Measurements from ENCODE around the gene KCNJ6.
A peak's percentile ranks its signal among the peaks of the same experiment; 100 is the strongest.
"Not testable (repeated sequence)": the region's sequence is repeated elsewhere in the genome, so short reads cannot be mapped to it uniquely, and the experiment has no call there.

The KCNJ6 gene

GRCh38 chr21:37766129-37766528, 150.1 kb downstream of the KCNJ6 start:
- DNase-seq: no peak

DNA sequence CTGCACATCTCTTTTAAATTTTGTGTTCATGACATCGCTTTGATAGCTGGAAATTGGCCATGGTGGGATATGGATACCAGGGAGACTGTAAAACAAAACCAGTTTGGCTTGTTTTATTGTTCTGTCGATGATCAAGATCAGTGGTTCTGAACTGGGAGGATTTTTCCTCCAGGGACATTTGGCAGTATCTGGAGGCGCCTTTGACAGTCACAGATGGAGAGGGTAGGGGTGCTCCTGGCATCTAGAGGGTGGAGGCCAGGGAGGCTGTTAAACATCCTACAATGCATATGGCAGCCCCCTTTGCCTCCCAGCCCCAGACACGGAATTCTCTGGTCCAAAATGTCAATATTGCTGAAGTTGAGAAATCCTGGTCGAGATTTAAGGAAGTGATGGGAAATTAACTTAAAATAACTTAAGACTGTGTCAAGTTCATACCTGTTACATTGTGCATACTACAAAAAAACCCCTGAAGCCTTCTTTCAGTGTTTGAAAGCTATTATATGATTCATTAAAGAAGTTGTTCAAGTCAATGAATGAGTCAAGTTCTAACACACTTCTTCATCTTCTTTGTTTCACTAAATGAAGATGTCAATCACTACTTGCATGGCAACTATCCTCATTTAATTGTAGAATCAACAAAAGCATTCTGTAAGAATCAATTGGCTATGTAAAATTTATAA, 150.9 kb downstream of the KCNJ6 start:
- DNase-seq: no peak

DNA sequence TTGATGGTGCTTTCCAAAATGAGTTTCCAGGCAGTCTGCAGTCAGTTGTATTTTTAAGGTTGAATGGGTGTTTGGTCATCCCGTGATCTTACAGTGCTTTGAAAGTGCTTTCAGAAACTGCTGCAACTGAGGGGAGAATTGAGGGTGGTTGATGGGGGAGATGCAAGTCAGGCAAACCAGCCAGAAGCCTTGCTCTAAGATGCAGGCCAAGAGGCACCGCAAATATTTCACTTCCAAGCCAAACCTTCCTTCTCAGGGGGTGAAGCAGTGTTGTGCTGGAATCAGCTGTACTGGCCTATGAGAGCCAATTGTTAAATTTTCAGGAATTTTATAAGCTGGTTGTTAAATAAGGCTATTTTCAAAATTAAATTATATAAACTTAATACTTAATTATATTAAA, 151.6 kb downstream of the KCNJ6 start:
- DNase-seq: no peak

DNA sequence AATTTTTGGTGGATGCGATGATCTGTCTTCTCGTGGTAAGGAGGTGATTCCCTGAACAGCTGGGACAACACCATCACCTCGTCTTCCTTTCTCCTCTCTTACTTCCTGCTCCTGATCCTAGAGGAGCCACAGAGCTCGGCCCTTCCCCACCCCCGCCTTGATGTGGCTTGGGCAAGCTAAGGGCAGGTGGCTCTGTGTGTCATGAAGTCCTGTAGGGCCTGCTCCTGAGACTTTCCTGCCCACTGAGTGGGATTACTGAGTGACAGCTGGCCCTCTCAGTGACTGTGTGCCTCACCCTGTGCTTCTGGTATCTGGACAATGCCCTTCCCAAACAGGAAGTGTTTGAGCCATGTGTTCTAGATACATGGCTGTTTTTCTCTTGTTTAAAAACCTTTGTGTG, 153.0 kb downstream of the KCNJ6 start:
- DNase-seq: no peak

DNA sequence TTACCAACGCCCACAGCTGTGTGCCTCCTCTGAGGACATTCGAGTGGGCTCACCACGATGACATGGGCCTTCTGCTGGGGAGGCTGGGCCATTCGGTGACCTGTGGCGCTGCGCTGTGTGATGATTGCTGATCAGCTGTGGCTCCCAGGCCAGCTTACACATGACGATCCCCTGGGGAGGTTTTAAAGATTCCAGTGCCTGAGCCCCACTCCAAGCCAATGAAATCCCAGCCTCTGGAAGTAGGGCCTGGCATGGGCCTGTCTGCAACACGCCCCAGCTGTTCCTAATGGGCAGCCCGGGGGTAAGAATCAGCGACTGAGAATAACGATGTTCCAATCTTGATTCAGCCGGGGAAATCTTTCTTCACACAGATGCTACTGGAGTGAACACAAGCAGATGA, 153.7 kb downstream of the KCNJ6 start:
- DNase-seq: no peak

DNA sequence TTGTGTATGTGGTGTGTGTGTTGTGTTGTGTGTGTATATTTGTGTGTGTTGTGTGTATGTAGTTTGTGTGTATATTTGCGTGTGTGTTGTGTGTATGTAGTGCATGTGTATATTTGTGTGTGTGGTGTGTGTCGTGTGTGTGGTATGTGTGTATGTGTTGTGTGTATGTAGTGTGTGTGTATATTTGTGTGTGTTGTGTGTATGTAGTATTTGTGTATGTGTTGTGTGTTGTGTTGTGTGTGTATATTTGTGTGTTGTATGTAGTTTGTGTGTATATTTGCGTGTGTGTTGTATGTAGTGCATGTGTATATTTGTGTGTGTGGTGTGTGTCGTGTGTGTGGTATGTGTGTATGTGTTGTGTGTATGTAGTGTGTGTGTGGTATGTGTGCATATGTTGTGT, 154.9 kb downstream of the KCNJ6 start:
- not testable (repeated sequence) for DNase-seq

- no peak for DNase-seq
These were observed 156.5 kb downstream of the KCNJ6 start for GRCh38 chr21:37759777-37760176.

- peak; percentile 48 to 71 (median 65) for DNase-seq
These were observed 157.3 kb downstream of the KCNJ6 start for GRCh38 chr21:37758982-37759381.

DNA sequence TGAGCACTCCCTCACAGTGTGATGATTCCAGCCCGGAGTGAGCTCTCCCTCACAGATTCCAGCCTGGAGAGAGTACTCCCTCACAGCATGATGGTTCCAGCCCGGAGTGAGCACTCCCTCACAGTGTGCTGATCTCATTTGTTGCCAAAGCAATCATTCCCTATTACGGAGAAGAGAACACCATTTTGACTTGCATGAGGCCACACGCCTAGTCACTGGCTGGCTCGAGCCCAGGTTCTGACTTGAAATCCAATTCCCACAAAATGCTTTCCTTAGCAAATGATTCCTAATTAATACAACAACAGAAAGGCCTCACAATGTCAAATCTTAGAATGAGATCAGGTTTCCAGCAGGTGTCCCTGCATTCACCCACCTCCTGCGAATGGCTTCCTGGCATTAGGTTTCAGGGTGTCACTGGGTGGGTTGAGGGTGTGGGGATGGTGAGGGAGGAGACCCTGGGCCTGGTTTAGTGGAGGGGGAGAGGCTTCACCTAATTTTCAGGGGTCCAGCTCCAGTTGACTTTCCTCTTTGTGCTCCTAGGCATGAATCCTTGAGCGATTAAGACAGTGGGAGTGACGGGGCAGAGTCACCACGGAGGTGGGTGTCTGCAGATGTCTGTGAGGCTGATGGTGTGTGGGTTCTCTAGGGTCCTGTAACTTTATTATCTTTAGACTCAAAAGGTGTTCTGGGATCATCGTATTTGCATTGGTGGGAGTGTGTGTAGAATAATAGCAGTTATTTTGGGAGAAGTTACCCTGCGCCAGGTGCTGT, 158.5 kb downstream of the KCNJ6 start:
- DNase-seq: no peak

- no peak for DNase-seq
These were observed 163.1 kb downstream of the KCNJ6 start for GRCh38 chr21:37753122-37753599.

- DNase-seq: no peak
These were observed 164.8 kb downstream of the KCNJ6 start for GRCh38 chr21:37751268-37751975.

DNA sequence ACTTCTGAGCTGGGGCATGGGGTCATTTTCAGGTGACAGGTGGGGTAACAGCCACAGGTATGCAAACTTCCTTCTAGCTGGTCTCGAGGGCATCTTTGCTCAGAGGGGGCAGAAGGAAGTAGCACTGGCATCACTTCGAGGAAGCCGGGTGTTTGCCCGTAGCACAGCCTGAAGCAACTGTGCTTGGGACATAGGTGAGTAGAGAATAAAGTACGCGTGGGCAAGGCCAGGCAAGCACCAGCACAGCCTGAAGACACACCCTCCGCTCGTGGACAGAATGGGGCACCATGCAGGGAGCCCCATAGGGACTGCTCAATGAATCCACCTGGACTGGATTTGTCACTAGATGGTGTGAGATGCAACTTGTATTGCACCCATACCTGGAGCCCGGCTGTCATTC, 167.1 kb downstream of the KCNJ6 start:
- DNase-seq: no peak

DNA sequence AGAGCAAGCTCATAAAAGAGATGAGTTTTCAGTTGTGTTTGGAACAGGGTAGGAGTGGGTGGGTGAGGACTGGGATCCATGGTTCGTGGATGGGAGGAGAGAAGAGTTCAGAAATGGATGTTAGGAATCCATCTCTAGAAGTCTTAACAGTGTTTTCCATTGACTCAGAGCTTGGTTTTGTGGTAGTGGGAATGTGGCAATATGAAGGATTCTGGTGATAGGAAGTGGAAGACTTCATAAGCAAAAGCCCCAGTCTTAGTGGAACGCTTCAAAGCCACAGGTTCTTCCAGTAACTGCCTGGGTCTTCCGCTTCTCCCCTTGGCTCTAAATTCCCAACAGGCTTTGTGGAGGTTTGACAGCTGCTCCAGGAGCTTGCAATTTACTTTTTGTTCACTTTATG, 167.9 kb downstream of the KCNJ6 start:
- no peak for DNase-seq

DNA sequence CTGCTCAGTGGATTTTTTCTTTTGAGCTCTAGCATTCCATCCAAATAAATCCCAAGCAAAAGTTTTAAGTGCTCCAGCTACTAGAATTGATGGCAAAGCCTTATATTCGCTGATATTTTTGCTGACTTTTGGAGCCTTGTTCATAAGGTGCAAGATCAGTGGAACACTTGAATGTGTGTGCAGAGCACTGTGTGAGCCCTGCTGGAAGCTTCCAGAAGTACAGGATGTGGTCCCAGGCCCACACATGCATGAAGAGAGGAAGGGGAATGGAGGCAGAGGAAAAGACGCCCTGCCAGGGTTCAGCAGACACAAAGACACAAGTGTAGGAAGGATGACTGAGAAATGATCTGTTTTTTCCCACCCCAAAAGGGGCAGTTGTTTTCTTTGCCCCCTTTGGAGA, 169.4 kb downstream of the KCNJ6 start:
- no peak for DNase-seq

DNA sequence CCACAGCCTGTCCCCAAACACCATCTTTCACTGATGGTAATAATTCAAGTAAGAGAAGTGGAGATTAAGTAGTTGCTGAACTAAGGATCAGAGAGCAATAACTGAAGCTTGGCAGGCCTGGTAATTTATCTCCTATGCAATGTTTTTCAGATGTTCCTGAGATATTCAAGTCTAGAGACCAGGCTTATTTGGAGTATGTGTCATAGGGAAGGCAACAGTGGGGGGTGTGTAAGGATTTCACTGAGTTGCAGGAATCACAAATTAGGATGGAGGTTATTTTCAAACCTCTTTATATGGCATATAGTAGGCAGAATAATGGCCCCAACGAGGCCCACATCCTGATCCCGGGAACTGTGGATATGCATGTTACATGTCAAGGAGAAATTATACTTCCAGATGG, 171.7 kb downstream of the KCNJ6 start:
- no peak for DNase-seq

DNA sequence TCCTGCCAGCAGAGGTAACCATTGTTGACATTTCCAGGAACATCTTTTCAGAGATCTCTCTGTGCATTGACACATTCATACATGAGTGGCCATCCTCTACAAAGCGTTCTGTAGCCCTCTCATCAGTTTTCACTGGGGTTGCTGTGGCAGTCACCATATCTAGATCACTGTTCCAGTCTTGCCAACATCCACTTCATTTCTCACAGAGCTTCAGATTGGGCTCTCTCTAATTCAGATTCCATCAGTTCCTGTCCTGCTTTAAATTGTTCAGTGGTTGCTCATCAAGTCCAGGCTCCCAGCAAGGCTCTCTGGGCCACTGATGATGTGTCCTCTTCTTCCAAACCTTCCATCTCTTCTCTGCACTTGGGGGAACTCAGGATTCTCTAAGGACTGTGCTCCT, 173.7 kb downstream of the KCNJ6 start:
- DNase-seq: no peak

- no peak for DNase-seq
These were observed 174.1 kb downstream of the KCNJ6 start for GRCh38 chr21:37742115-37742514.

DNA sequence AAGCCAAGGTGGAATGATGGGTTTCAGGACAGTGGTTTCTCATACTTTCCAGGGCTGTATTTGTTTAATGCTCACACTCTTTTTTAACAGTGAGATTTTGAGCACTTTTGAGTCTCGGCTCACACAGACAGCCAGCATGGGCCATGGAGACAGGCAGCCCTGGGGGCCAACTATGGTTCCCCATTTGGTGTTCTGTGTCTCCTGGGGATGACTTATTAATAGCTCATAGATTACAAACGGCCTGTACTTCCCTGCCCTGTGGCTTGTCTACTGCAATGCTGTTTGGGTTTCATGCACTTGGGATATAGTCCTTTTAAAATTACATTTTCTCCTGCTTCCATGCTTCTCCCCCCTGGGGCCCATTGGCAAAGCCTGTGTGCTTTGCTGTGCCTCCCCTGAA, 178.3 kb downstream of the KCNJ6 start:
- DNase-seq: no peak

- DNase-seq: no peak
These were observed 178.8 kb downstream of the KCNJ6 start for GRCh38 chr21:37737507-37737906.

- no peak for DNase-seq
These were observed 181.4 kb downstream of the KCNJ6 start for GRCh38 chr21:37734846-37735245.

- no peak for DNase-seq
These were observed 183.3 kb downstream of the KCNJ6 start for GRCh38 chr21:37732927-37733326.

DNA sequence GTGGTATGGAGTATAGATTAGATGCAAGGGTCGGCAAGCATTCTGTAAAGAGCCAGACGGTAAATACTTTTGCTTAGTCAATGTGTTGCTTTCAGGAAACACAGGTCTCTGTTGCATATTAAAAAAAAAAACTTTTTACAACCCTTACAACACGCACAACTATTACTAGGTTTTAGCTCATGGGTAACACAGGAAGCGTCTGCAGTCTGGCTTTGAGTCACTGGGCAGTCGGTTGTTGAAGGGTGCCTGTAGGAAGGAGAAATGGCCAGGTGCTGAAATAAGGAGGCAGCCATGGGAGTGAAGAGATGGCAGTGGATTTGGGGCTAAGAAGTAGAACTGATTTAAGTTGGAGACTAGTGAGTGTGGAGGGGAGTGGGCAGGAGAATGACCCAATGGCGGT, 192.1 kb downstream of the KCNJ6 start:
- DNase-seq: no peak

DNA sequence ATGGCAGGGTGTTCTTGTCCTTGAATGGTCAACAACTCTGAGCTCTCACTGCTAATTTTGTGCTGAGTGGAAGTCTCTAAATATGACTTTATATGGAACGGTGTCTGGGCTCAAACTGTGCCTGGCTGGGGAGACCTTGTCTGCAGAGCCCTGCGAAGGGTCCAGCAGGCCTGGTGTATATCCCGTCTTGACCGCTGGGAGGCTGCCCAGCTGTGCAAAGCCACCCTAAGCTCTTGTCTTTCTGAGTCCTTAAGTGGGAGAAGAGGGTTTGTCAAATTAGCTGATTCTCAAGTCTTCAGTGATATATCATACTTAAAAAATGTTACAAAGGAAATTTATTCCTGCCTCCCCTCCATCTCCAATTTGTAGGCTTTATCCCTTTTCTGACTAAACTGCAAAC, 198.7 kb downstream of the KCNJ6 start:
- no peak for DNase-seq

- DNase-seq: not testable (repeated sequence)
These were observed 203.7 kb downstream of the KCNJ6 start for GRCh38 chr21:37712569-37712934.
